ENCODE measurements around the gene FRZB.
"Not testable (repeated sequence)": the region's sequence is repeated elsewhere in the genome, so short reads cannot be mapped to it uniquely, and the experiment has no call there.

FRZB gene

DNA sequence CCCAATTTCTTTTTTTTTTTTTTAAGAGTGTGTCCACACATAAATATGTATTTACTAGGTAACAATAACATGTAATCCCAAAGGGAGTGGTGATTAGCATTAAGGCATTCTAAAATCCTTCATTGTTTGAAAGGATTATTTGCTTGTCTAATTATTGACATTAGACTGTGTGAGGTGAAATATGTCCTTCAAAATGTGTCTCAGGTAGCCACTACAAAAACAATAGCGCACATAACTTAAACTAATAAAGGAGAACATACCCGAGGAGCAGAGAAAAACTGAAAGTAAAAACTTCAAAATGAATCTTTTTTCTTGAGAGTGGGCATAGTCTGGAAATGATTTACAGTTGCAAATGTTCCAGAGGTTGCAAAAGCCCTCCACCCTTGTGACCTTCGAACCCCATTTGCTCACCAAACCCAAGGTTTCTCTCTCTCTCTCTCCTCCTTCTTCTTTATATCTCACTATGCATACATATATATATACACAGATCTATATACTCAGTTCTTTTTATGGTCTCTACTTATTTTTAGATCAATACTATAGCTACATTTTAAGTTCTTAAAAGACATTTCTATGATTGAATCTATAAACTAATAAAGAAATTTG lies 24.4 kb upstream of the FRZB start:
- TF ChIP-seq, protein P1, sequence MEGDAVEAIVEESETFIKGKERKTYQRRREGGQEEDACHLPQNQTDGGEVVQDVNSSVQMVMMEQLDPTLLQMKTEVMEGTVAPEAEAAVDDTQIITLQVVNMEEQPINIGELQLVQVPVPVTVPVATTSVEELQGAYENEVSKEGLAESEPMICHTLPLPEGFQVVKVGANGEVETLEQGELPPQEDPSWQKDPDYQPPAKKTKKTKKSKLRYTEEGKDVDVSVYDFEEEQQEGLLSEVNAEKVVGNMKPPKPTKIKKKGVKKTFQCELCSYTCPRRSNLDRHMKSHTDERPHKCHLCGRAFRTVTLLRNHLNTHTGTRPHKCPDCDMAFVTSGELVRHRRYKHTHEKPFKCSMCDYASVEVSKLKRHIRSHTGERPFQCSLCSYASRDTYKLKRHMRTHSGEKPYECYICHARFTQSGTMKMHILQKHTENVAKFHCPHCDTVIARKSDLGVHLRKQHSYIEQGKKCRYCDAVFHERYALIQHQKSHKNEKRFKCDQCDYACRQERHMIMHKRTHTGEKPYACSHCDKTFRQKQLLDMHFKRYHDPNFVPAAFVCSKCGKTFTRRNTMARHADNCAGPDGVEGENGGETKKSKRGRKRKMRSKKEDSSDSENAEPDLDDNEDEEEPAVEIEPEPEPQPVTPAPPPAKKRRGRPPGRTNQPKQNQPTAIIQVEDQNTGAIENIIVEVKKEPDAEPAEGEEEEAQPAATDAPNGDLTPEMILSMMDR (IDR thresholded peaks at IDR 0.05), result no peak
- DNase-seq (ENCODE audit: low spot score), result no peak
- Histone ChIP-seq H3K27ac (no peak overlapping the region), H3K4me3 (no peak overlapping the region)

DNA sequence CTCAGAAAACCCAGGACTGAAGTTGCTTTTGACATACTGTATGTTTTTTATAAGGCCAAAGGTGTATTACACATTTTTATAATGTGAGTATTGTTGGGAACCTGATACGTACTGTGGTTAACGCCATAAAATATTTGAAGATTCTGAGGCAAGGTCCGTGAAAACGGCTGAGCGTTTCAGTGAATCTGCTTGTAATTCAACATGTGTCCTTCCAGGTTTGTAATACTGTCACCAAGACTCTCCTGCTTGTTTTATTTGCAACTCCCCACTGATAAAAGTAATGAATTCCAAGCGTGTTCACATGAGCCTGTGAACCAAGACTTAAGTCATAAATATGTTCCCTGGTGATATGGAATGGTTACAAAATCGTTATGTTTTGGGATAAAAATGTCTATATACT lies 23.9 kb upstream of the FRZB start:
- DNase-seq (ENCODE audit: low spot score), result no peak
- TF ChIP-seq, protein P1 (IDR thresholded peaks at IDR 0.05), result no peak
- Histone ChIP-seq H3K4me3 (no peak overlapping the region), H3K27ac (no peak overlapping the region)

DNA sequence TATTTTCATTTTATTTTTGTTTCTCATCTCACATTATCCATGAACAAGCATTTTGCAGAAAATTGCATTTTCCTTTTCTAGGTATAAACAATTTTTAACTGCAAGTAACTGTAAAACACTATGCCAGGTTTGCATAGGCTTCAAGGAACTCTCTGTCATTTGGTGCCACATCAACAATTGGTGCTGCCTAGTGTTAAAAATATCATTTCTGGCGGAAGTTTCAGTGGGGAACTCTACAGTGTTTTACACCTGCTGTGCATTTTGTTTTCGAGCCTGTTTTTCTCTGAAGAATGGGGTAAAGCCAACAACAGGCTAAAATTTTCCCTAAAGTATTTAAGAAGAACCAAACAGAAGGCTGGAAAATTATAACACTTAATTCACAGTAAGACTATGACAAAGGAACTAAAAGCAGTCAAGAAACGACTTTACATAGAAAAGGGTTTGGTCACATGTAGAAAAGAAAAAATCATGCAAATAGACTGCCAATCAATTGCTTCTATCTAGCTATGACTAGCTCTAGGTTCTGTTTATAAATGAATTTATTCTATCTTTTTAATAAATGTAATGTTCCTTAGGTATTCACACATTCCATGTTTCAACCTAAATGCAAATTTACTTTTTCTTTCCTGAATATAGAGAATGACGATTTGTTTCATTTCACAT lies 21.4 kb upstream of the FRZB start:
- H3K4me3 ChIP-seq, result no peak overlapping the region
- DNase-seq (ENCODE audit: low spot score), result no peak
- H3K27ac ChIP-seq, result no peak overlapping the region
- TF ChIP-seq, protein P1 (IDR thresholded peaks at IDR 0.05), result no peak

DNA sequence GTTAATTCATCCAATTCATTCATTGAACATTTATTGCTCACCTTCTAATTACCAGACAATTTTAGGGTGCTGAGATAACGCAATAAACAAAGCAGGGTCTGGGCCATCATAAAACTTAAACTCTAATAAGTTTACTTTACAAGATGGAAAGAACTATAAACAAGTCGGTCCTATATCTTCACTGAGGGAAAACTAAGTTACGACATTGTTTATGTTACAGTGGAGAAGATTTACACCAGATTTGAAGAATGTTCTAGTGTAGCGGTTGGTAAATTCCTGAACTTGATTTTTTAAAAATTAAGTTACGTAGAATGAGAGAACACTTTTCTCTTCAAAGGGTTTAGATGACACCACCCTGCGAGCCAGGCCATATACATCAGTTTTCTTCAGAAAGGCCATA lies 20.7 kb upstream of the FRZB start:
- peak overlapping the region in 1 of 2 donors; percentile 9 for H3K27ac ChIP-seq
- H3K4me3 ChIP-seq, result no peak overlapping the region
- TF ChIP-seq, protein P1 (IDR thresholded peaks at IDR 0.05), result no peak
- no peak for DNase-seq (ENCODE audit: low spot score)

DNA sequence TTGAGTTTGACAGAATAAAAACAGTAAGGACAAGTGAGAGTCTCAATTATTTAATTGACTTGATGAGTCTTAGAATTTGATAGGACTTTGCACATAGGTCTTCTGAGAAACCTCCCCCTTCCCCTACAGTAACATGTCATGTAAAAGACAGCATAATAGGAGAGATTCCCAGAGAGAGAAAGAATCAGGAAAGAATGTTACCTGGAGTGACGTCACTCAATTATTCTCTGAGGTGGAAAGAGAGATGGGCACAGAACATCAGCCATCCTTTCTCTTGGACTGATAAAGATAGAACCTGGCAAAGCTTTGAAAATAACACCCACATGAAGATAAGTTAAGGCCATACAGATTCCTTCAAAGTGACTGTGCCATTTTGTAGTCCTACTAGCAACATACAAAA lies 19.3 kb upstream of the FRZB start:
- H3K27ac ChIP-seq, result peak overlapping the region in 1 of 2 donors; percentile 12
- DNase-seq (ENCODE audit: low spot score), result no peak
- TF ChIP-seq, protein P1 (IDR thresholded peaks at IDR 0.05), result no peak
- H3K4me3 ChIP-seq, result no peak overlapping the region

DNA sequence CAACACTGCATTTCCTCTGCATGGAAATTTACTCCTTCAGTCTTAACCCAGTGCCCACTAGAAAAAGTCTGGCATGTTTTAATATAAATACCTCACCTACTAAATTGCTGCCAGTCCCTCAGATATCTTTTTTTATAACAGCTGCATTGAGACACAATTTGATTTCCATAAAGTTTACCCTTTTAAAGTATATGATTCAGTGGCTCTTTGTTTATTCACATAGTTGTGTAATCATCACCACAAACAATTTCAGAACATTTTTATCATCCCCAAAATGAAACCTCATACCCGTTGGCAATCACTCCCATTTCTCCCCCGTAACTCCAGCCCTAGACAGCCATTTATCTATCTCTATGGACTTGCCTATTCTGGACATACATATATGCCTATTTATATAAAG lies 17.0 kb upstream of the FRZB start:
- Histone ChIP-seq H3K4me3 (no peak overlapping the region), H3K27ac (peak overlapping the region; percentile 57 to 58)
- TF ChIP-seq, protein P1 (IDR thresholded peaks at IDR 0.05), result no peak
- DNase-seq (ENCODE audit: low spot score), result no peak

DNA sequence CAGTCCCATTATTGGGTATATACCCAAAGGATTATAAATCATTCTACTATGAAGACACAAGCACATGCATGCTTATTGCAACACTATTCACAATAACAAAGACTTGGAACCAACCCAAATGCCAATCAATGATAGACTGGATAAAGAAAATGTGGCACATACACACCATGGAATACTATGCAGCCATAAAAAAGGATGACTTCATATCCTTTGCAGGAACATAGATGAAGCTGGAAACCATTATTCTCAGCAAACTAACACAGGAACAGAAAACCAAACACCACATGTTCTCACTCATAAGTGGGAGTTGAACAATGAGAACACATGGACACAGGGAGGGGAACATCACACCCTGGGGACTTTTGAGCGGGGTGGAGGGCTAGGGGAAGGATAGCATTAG lies 13.7 kb upstream of the FRZB start:
- H3K4me3 ChIP-seq; DNase-seq (ENCODE audit: low spot score); H3K27ac ChIP-seq: not testable (repeated sequence)

DNA sequence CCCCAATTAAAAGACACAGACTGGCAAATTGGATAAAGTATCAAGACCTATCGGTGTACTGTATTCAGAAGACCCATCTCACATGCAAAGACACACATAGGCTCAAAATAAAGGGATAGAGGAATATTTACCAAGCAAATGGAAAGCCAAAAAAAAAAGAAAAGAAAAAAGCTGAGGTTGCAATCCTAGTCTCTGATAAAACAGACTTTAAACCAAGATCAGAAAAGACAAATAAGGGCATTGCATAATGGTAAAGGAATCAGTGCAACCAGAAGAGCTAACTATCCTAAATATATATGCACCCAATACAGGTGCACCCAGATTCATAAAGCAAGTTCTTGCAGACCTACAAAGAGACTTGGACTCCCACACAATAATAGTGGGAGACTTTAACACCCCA lies 10.2 kb upstream of the FRZB start:
- not testable (repeated sequence) for H3K27ac ChIP-seq; H3K4me3 ChIP-seq; DNase-seq (ENCODE audit: low spot score)
